H9 (cell line): ENCODE data around the gene FBXL19. TPM values are rescaled to one million over a fixed set of nuclear protein-coding genes. Genes with fewer than 3 reads are reported as not detected.

Experiments
- DNase-seq: peaks from one replicate; pipeline ENCODE4 v3.0.0-alpha.2; 2017
- H2AFZ ChIP-seq: one replicate; pipeline ENCODE4 v1.6.1; 2013; ENCODE audit warnings: mild to moderate bottlenecking, low read length, control low read depth, moderate library complexity
- H2AK5ac ChIP-seq: 2 replicates; pipeline ENCODE4 v1.6.1; 2013; ENCODE audit warnings: low read length, control low read depth, mixed read lengths; ENCODE audit not compliant: insufficient read length
- H2BK120ac ChIP-seq: one replicate; pipeline ENCODE4 v1.6.1; 2013; ENCODE audit warnings: low read depth, mild to moderate bottlenecking, low read length, control low read depth, inconsistent platforms; ENCODE audit not compliant: poor library complexity, severe bottlenecking
- H2BK12ac ChIP-seq: 2 replicates; pipeline ENCODE4 v1.6.1; 2013; ENCODE audit warnings: low read length, control low read depth, mixed read lengths, low read depth; ENCODE audit not compliant: insufficient read length
- H2BK15ac ChIP-seq: 2 replicates; pipeline ENCODE4 v1.6.1; 2013; ENCODE audit warnings: low read depth, low read length, control low read depth
- H2BK20ac ChIP-seq: one replicate; pipeline ENCODE4 v1.6.1; 2013; ENCODE audit warnings: low read depth, mild to moderate bottlenecking, low read length, control low read depth, inconsistent platforms; ENCODE audit not compliant: poor library complexity, severe bottlenecking
- H2BK5ac ChIP-seq: 2 replicates; pipeline ENCODE4 v1.6.1; 2013; ENCODE audit warnings: low read length, control low read depth, mixed read lengths; ENCODE audit not compliant: insufficient read length
- H3K14ac ChIP-seq: 2 replicates; pipeline ENCODE4 v1.6.1; 2013; ENCODE audit warnings: low read length, control low read depth; ENCODE audit not compliant: insufficient read depth
- H3K18ac ChIP-seq: 2 replicates; pipeline ENCODE4 v1.6.1; 2013; ENCODE audit warnings: low read depth, mild to moderate bottlenecking, mixed read lengths, low read length, control low read depth; ENCODE audit not compliant: insufficient read length
- H3K23ac ChIP-seq: 2 replicates; pipeline ENCODE4 v1.6.1; 2013; ENCODE audit warnings: low read length, control low read depth, mixed read lengths, low read depth; ENCODE audit not compliant: insufficient read length
- H3K23me2 ChIP-seq: 2 replicates; pipeline ENCODE4 v1.6.1; 2013; ENCODE audit warnings: low read depth, mild to moderate bottlenecking, mixed read lengths, low read length, control low read depth; ENCODE audit not compliant: insufficient read length, poor library complexity, severe bottlenecking
- H3K27ac ChIP-seq: 2 replicates; pipeline ENCODE4 v1.5.1; 2013; ENCODE audit warnings: low read length, control low read depth, mixed read lengths, low read depth; ENCODE audit not compliant: insufficient read length
- H3K27me3 ChIP-seq: 2 replicates; pipeline ENCODE4 v1.6.1; 2013; ENCODE audit warnings: low read length, control low read depth, inconsistent platforms; ENCODE audit not compliant: insufficient read depth
- H3K4ac ChIP-seq: 2 replicates; pipeline ENCODE4 v1.6.1; 2013; ENCODE audit warnings: low read depth, mild to moderate bottlenecking, control low read depth, inconsistent platforms, low read length, moderate library complexity
- H3K4me1 ChIP-seq: 2 replicates; pipeline ENCODE4 v1.6.1; 2013; ENCODE audit warnings: low read length, control low read depth, inconsistent platforms; ENCODE audit not compliant: insufficient read depth
- H3K4me2 ChIP-seq: 2 replicates; pipeline ENCODE4 v1.6.1; 2013; ENCODE audit warnings: low read length, control low read depth, mixed read lengths; ENCODE audit not compliant: insufficient read length, insufficient read depth
- H3K56ac ChIP-seq: 2 replicates; pipeline ENCODE4 v1.6.1; 2013; ENCODE audit warnings: low read depth, mild to moderate bottlenecking, mixed read lengths, low read length, control low read depth; ENCODE audit not compliant: insufficient read length
- H3K79me1 ChIP-seq: 2 replicates; pipeline ENCODE4 v1.6.1; 2013; ENCODE audit warnings: low read depth, mild to moderate bottlenecking, moderate library complexity, low read length, control low read depth, inconsistent platforms; ENCODE audit not compliant: insufficient read depth, poor library complexity, severe bottlenecking
- H3K79me2 ChIP-seq: 2 replicates; pipeline ENCODE4 v1.6.1; 2013; ENCODE audit warnings: low read length, control low read depth, inconsistent platforms; ENCODE audit not compliant: insufficient read depth
- H3K9ac ChIP-seq: 2 replicates; pipeline ENCODE4 v1.6.1; 2013; ENCODE audit warnings: low read length, control low read depth, mixed read lengths; ENCODE audit not compliant: insufficient read length; ENCODE audit errors: extremely low read depth
- H3K9me3 ChIP-seq: one replicate; pipeline ENCODE4 v1.6.1; 2013; ENCODE audit warnings: low read depth, low read length, inconsistent platforms; ENCODE audit not compliant: control insufficient read depth
- H3T11ph ChIP-seq: one replicate; pipeline ENCODE4 v1.6.1; 2013; ENCODE audit warnings: mild to moderate bottlenecking, low read length, control low read depth, inconsistent platforms
- H4K20me1 ChIP-seq: one replicate; pipeline ENCODE4 v1.6.1; 2013; ENCODE audit not compliant: control insufficient read depth, insufficient read length, insufficient read depth
- H4K5ac ChIP-seq: 2 replicates; pipeline ENCODE4 v1.6.1; 2013; ENCODE audit warnings: low read depth, mild to moderate bottlenecking, mixed read lengths, low read length, control low read depth; ENCODE audit not compliant: insufficient read length
- H4K8ac ChIP-seq: replicated peaks from 2 replicates; pipeline ENCODE4 v1.6.1; 2013; ENCODE audit warnings: low read length, control low read depth, mixed read lengths, low read depth; ENCODE audit not compliant: insufficient read length
- H4K91ac ChIP-seq: 2 replicates; pipeline ENCODE4 v1.6.1; 2013; ENCODE audit warnings: low read depth, mild to moderate bottlenecking, moderate library complexity, mixed read lengths, low read length, control low read depth; ENCODE audit not compliant: insufficient read length
- H3K27ac Mint-ChIP-seq, 3 experiments: 2 replicates in 2 of 3; 3 replicates in 1 of 3; pipeline ENCODE4 v1.8.0; 2020 to 2021; ENCODE audit warnings: mixed read lengths in 3 of 3, mild to moderate bottlenecking in 1 of 3, moderate library complexity in 1 of 3
- H3K27me3 Mint-ChIP-seq: 2 replicates; pipeline ENCODE4 v1.8.0; 2021; ENCODE audit warnings: low read depth, mild to moderate bottlenecking, moderate library complexity, mixed read lengths
- H3K36me3 Mint-ChIP-seq, 3 experiments: 2 replicates in 2 of 3; 3 replicates in 1 of 3; pipeline ENCODE4 v1.8.0; 2020 to 2021; ENCODE audit warnings: low read depth in 3 of 3, mixed read lengths in 3 of 3; ENCODE audit not compliant: insufficient read depth in 1 of 3
- H3K4me1 Mint-ChIP-seq, 2 experiments: 2 replicates each; pipeline ENCODE4 v1.8.0; 2020; ENCODE audit warnings: mixed read lengths in 2 of 2
- H3K4me3 Mint-ChIP-seq, 2 experiments: 2 replicates in 1 of 2; 3 replicates in 1 of 2; pipeline ENCODE4 v1.8.0; 2020 to 2021; ENCODE audit warnings: mild to moderate bottlenecking in 2 of 2, mixed read lengths in 2 of 2, moderate library complexity in 1 of 2
- H3K9me3 Mint-ChIP-seq, 2 experiments: 2 replicates in 1 of 2; 3 replicates in 1 of 2; pipeline ENCODE4 v1.8.0; 2020; ENCODE audit warnings: mild to moderate bottlenecking in 2 of 2, mixed read lengths in 2 of 2, moderate library complexity in 1 of 2
- CTCF ChIP-seq: fragments of 200-600 bp; sonication (generic); conservative IDR thresholded peaks from 3 replicates; pipeline ENCODE4 v1.8.0; 2021; ENCODE audit warnings: antibody characterized with exemption, mild to moderate bottlenecking
- WGBS: extraction: QIAGEN DNeasy Blood & Tissue Kit; methylation state at CpG from one replicate; pipeline ENCODE4 v1.1.7; 2013; ENCODE audit warnings: missing lambda C conversion rate, low lambda C conversion rate, mixed read lengths; ENCODE audit not compliant: insufficient read length; ENCODE audit errors: extremely low coverage; 5-methylcytosine and 5-hydroxymethylcytosine counted together
- total RNA-seq: library from RNA; stranded (reverse); gene quantifications from 2 replicates; pipeline ENCODE4 v1.2.1, GENCODE V29; 2021

The FBXL19 gene
- total RNA-seq, 1 experiment from 2014 or later, result 66.8 TPM

GRCh38 chr16:30947541-30947858, 24.1 kb downstream of the FBXL19 start:
- no peak overlapping the region for H4K5ac ChIP-seq
- H2AFZ ChIP-seq, result no peak overlapping the region
- no peak overlapping the region for H2BK20ac ChIP-seq
- no peaks in the 10 kb centered on the region for H3K27me3 ChIP-seq
- H3K9ac ChIP-seq, result no peak overlapping the region
- Mint-ChIP-seq H3K27ac (peak overlapping the region; percentile 94 to 98 (median 97); a peak in 5 of 7 replicates), H3K4me1 (peaks cover 27% of the 10 kb centered on the region in 2 experiments), H3K9me3 (no peaks in the 10 kb centered on the region; a peak in 1 of 5 replicates), H3K27me3 (no peaks in the 10 kb centered on the region), H3K36me3 (peaks cover 19 to 38% (median 29%) of the 10 kb centered on the region in 3 experiments; a peak in 6 of 7 replicates), H3K4me3 (peak overlapping the region; percentile 66 to 84)
- WGBS, result no CpG with 5 or more reads among the region's 3 CpGs
- H4K8ac ChIP-seq, result no peak overlapping the region
- no peaks in the 10 kb centered on the region for H3K79me2 ChIP-seq
- H3K4ac ChIP-seq, result no peak overlapping the region
- H3T11ph ChIP-seq, result no peak overlapping the region
- H3K23me2 ChIP-seq, result peaks cover 11% of the 10 kb centered on the region
- no peaks in the 10 kb centered on the region for H3K79me1 ChIP-seq
- H3K4me1 ChIP-seq, result no peaks in the 10 kb centered on the region
- H4K20me1 ChIP-seq, result no peaks in the 10 kb centered on the region
- H3K23ac ChIP-seq, result no peak overlapping the region
- H3K56ac ChIP-seq, result no peak overlapping the region
- H3K27ac ChIP-seq, result no peak overlapping the region
- H2BK120ac ChIP-seq, result no peak overlapping the region
- H2AK5ac ChIP-seq, result no peak overlapping the region
- H3K4me2 ChIP-seq, result peak overlapping the region; percentile 3
- H3K9me3 ChIP-seq, result no peaks in the 10 kb centered on the region
- no peak overlapping the region for H2BK12ac ChIP-seq
- peak overlapping the region; percentile 4 for H3K14ac ChIP-seq
- H4K91ac ChIP-seq, result no peak overlapping the region
- peak; percentile 55 for DNase-seq
- no peak for TF ChIP-seq CTCF
- H2BK15ac ChIP-seq, result no peak overlapping the region
- peak overlapping the region; percentile 2 for H3K18ac ChIP-seq
- H2BK5ac ChIP-seq, result no peak overlapping the region
